C4-2B (cell line): Measurements from ENCODE around the gene CDH20.

Experiments
- H3K27ac ChIP-seq: fragments of 450-650 bp; 2 replicates; pipeline ENCODE4 v1.5.1; 2017
- CTCF ChIP-seq: fragments of 450-650 bp; conservative IDR thresholded peaks from 2 replicates; pipeline ENCODE4 v1.5.1; 2017; ENCODE audit warnings: mild to moderate bottlenecking
- ZFX ChIP-seq: fragments of 450-650 bp; IDR thresholded peaks from 2 replicates; pipeline ENCODE4 v1.6.1; 2017

Gene CDH20

GRCh38 chr18:61474918-61475317, 141.7 kb downstream of the CDH20 start:
- no peak overlapping the region for H3K27ac ChIP-seq
- TF ChIP-seq ZFX (no peak), CTCF (no peak)

GRCh38 chr18:61475931-61476330, 142.7 kb downstream of the CDH20 start:
- no peak overlapping the region for H3K27ac ChIP-seq
- TF ChIP-seq CTCF, result no peak
- TF ChIP-seq ZFX, result no peak

GRCh38 chr18:61489334-61489733, 156.1 kb downstream of the CDH20 start:
- H3K27ac ChIP-seq, result no peak overlapping the region
- TF ChIP-seq CTCF, result no peak
- TF ChIP-seq ZFX, result no peak

GRCh38 chr18:61496374-61496773, 163.1 kb downstream of the CDH20 start:
- H3K27ac ChIP-seq, result no peak overlapping the region
- no peak for TF ChIP-seq ZFX
- TF ChIP-seq CTCF, result no peak

- H3K27ac ChIP-seq, result no peak overlapping the region
- TF ChIP-seq CTCF (no peak), ZFX (no peak)
These were observed 164.2 kb downstream of the CDH20 start for GRCh38 chr18:61497422-61497821.

GRCh38 chr18:61502472-61502871, 169.2 kb downstream of the CDH20 start:
- TF ChIP-seq ZFX, result no peak
- peak; percentile 71 for TF ChIP-seq CTCF
- H3K27ac ChIP-seq, result no peak overlapping the region

GRCh38 chr18:61503688-61504087, 170.5 kb downstream of the CDH20 start:
- no peak overlapping the region for H3K27ac ChIP-seq
- TF ChIP-seq CTCF, result no peak
- TF ChIP-seq ZFX, result no peak

- no peak overlapping the region for H3K27ac ChIP-seq
- TF ChIP-seq CTCF (no peak), ZFX (no peak)
These were observed 195.7 kb downstream of the CDH20 start for GRCh38 chr18:61528961-61529360.
